CMK (cell line): ENCODE results near the gene ASIC3.

ENCODE experiments used
- DNase-seq: peaks from one replicate; pipeline ENCODE4 v3.0.0-alpha.2; 2010; ENCODE audit warnings: low read depth

Gene ASIC3

DNA sequence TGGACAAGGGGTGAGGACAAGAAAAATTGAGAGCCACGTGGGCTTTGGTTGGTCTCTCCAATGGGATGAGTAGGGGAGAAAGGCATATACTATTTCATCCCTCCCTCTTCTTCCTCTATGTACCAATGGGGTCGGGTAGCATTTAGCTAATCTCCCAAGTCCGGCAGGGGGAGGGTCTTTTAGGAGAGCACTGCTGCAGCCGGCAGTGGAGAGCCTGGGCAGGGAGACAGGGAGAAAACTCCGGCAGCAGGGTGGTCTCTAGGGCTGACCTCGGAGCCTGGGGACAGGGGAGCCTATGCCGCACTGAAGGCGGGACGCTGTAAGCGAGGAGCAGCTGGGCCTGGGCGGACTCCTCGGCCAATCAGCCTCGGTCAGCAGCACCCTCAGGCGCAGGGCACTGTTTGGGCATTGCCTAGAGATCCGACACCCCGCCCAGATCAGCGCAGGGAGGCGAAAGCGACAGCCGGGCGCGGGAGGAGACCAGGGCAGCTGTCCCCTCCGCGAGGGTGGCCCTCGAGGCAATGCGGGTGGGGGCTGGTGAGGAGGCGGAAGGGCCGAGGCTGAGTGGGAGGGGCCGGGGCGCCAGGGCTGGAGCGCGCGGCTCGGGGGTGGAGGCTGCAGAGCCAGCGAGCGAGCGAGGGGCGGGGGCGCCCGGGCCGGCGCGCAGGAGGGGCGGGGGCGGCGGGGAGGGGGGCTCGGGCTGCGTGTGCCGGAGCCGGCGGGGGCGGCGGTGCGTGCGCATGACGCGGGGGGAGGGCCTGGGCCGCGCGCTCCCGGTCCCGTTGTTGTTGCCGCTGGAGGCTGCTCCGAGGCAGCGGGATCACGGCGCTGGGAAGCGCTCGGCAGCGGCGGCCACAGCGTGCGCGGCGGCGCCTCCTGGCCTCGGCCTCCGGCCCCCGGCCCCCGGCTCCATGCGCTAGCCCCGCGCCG, 37.6 kb downstream of the ASIC3 start, which contains the start of gene AGAP3:
TSS of gene AGAP3 (plus strand) at position 785 of the 930 bp plus-strand sequence. CDS start 267 bp downstream, outside the sequence.
- peak; percentile 67 for DNase-seq

DNA sequence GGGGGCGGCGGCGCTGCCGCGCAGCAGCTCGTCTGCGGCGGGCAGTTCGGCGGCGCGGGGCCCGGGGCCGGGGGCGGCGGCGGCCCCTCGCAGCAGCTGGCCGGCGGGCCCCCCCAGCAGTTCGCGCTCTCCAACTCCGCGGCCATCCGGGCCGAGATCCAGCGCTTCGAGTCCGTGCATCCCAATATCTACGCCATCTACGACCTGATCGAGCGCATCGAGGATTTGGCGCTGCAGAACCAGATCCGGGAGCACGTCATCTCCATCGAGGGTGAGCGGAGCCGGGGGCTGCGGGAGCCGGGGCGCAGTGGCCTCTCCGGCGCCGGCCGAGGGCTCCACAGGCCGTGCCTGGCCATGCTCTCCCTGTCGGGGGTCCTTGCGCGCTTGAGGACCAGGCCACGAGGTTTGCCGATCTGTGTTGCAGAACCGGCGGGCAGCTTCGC, 38.5 kb downstream of the ASIC3 start:
- DNase-seq, result no peak

DNA sequence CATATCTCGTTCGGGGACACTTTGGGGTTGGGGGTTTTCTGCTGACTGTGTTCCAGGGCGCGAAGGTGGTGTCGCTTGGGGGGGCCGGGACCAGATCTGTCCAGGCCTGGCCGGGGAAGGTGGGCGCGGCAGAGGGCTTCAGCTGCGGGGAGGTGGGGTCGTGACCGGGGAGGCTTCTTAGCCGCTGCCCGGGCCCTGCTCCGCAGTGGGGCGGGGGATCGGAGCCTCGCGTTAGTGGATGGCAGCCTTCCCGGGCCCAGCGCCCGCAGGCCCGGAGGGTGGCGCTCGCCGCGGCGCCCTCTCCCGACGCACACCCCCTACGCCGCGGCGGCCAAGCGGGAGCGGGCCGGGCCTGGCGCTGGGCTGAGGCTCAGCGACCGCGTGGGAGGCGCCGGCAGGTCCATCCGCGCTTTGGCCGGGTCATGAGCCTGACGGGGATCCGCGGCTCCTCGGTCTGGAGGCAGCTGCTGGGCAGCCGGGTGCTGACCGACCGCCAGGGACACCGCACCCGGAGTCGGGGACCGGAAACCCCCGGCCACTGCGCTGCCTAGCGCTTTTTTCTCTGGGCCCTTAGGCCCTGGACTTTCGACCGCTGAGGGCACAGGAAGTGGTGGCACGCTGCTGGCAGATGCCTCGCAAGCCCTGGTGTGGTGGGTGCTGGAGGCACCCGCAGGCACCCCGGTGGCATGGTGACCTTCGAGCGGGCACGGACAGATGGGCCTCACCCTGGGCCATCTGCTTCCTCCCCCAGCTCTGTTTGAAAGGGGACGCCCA, 39.1 kb downstream of the ASIC3 start:
- no peak for DNase-seq

DNA sequence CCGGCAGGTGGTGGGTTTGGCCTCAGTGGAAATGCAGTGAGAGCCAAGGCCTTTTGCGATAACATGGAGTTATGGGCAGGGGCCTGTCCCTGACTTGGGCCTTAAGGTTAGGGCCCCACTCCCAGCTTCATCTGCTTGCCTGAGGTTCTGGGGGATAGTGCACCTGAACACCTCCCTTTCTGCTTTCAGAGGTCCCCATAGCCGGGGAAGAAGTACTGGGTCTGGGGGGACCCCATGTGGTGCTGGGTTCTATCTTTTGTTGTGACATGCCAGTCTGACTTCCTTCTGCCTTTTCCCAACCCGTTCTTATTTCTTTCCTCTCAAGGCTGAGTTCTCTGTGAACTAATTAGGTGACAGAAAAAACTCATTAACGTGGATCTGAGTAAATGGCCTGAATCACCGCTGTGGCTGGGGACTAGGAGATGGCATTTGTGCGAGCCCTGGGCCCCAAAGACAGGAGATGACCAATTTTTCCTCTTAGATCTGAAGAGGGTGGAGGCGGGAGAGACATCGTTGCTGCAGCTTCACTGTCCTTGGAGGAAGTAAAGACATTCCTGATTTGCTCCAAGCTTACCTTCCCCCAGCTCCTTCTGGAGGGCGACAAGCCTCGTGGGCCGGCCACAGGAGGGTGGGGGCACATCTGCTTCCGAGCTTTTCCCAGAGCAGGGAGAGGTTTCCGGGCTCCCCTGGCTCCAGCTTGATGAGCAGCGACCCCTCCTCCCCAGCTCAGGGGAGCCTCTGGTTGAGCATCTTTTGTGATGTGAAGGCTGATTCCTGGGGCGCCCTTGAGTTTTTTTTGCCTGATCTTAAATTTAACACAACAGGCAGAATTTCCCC, 39.9 kb downstream of the ASIC3 start:
- DNase-seq, result no peak

DNA sequence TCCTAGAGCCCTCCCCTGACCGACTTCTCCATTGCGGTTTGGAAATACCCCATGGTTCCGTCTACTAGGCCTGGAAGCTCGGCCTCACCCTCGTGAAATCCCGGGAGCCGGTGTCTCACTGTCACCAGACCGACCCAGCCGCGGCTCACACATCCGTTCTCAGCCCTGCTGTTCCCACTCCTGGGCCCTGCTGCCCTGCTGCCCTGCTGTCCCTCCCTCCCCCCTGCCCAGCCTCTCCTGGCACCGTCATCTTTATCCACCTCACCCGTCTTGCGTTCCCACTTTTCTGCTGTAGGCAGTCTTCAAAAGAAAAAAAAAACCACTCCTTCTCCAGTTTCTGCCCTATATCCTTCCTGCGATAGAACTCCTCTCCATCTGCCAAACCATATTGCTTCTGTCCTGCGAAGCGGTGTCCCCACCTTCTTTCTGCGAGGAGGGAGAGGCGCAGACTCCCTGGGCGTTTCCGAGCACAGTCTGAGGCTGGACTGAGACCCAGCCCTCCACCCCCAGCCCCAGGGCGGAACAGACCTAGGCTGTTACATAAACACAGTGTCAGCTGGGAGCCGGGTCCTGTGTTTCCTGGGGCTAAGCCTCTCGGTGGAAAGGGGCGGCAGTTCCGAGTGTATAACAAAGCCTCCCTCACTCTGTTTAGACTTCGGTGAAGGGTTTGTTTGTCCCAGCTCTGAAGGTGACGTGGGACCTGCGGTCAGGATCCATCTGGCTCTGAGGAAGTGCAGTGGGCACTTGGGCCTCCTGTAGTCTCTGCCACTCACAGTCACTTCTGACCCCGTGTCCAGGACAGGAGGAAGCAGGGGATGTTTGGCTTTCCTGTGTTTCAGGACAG, 40.7 kb downstream of the ASIC3 start:
- no peak for DNase-seq

DNA sequence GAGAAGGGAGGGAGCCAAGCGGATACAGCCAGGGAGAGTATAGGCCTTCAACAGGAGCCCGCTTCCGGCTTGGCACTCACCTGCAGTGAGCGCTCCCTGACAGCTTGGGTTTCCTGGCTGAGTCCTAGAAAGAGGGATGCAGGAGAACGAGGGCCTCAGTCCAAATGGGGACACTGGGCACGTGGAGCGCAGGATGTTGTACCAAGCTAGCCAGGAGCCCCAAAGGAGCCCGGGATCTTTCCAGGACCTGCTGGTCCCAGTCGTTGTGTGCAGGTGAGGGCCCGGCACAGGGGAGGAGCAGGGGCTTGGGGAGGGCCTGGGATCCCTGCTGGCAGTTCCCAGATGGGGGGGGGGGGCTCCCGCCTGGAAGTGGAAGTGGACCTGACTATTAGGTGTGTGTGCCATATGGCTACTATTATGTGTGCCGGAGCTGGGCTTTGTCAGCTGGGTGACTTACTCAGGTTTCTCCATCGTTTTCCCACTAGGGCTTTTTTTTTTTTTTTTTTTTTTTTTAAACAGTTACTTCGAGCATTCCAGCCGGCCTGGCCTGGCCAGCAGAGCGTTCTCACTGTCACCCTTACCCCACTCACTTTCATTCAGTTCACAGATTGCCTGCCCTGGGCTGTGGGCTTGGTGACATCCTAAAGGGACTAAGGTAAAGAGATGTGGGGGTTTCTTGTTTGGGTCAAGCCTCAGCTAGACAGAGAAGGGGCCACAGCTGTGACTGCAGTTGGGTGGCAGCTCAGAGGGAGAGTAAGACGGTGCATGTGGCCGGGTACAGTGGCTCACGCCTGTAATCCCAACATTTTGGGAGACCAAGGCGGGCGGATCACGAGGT, 41.8 kb downstream of the ASIC3 start:
- DNase-seq, result no peak

DNA sequence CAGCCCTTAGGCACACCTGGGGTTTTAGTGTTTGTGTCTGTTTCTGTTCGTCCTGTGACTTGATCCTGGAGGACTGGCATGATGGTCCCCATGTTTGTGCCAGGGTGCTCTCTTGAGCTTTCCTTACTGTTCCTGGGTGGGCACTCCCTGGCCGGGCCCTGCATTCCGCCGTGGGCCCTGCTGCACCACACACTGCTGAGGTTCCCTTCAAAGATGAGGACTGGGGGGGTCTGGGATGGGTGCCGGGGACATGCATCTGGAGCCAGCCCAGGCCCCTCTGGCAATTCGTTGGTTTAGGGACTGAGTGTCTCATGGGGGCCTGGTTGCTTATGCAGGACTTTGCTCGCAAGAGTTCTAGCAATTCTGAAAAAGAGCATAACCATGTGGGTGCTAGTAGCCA, 42.7 kb downstream of the ASIC3 start:
- no peak for DNase-seq

DNA sequence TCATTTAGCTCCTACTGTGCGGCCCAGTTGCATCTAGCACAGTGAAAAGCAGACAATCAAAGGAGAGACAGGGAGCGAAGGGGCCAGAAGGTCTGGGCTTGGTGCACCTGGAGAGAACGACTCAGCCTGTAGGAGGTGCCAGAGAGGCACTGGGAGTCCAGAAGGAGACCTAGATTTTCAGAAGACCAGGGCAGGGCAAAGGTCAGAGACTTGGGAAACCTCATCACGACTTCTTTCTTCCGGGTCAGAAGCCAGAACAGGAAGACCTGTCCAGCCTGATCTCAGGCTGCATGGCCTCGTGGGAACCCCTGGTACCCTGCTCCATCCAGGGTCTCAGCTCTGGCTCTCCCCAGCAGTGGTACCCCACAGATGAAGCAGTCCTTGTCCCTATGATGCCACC, 43.1 kb downstream of the ASIC3 start:
- DNase-seq, result no peak

DNA sequence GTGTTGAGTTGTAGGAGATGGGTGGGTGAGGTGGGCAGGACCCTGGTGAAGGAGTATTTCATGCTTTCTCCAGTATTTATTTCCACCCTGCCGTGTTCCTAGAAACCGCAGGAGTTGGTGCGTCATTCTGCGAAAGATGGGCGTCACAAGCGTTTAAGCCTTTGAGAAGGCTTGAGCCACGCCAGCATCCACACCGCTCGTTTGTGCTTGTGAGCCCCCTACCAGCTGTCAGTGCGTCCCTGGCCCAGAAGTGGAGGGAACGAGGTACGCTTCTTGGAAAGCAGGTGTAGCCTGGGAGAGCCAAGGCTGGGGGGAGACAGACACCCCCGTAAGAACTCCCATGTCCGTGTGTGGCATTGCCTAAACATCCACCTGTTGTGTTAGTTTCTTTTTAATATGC, 43.7 kb downstream of the ASIC3 start:
- no peak for DNase-seq

DNA sequence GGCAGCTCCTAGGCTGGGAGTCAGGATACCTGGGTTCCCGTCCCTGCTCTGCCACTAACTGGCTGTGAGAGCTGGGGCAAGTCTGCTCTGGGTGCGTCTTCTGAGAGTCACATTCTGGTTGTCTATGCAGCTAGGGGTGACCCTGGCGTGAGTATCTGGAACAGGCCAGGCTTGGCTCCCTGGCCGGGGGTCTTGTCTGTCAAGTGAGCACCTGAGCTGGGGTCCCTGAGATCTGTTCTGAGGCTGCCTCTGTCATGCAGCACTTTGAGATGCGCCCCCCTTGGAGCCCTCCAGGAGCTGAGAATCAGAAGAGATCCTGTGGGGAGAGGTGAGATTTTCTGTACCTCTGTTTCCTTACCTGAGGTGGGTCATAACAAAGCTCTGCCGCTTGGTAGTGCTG, 45.4 kb downstream of the ASIC3 start:
- DNase-seq, result no peak

DNA sequence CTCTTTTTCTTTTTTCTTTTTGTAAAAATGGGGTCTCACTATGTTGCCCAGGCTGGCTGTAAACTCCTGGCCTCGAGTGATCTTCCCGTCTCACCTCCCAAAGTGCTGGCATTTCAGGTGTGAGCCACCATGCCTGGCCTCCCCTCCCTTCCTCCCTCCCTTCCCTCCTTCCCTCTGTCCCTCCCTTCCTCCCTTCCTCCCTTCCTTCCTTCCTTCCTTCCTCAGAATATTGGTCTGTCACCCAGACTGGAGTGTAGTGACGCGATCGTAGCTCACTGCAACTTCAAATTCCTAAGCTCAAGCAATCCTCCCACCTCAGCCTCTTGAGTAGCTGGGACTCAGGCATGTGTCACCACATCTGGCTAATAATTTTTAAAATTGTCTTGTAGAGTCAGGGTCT, 46.3 kb downstream of the ASIC3 start:
- no peak for DNase-seq

DNA sequence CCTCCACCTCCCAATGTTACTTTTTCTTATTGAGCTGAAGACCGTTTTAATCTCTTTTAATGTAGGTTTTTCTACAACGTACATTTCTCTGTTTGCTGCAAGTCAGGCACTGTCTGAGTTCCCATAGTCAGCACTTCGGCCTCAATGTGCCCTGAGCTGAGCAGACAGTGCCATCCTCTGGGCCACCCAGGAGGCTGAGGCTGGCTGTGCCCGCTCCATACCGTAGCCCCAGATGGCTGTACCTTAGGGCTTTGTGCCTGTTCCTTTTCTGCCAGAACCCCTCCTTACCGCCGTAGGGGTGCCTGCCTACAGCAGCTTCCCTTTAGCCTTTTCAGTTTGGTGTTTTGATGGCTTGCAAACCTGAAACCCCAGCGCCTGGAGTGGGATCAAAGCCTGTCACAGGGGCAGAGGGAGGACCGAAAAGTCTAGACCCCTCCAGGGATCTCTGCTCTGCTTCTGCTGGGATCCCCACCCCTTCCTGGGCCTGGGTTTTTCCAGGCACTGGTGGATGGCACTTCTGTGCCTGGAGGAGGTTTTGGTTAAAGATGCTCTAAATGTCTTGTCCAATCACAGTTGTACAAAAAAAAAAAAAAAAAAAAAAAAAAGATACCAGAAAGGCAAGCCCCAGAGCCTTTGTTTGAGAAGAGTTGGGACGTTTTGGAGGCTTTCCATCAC, 46.9 kb downstream of the ASIC3 start:
- DNase-seq, result no peak

DNA sequence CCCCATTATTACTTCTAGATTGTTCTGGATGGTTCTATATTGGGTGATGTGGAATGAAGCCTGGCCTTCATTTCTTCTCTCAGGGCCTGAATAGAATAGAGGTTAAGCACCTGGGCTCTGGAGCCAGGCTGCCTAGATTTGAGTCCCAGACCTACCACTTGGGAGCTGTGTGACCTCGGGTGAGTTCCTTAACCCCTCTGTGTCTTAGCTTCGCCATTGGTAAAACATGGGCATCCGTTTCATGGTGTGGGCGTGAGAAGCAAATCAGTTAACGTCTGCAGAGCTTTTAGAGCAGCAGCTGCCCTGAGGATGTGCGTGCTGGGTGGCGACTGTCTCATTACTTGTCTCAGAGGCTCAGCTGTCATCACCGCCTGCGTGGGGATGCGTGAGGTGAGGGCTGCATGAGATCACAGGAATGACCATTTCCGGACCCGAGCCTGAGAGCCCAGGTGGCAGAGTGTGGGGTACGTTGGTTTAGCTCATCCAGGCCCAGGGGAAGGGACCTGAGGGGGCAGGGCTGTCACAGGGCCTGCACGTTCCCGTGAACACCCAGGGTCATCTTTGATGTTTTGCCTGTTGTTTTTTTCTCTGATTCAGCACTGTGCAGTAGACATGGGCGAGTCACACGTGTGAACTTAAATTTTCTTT, 47.6 kb downstream of the ASIC3 start:
- DNase-seq, result no peak

DNA sequence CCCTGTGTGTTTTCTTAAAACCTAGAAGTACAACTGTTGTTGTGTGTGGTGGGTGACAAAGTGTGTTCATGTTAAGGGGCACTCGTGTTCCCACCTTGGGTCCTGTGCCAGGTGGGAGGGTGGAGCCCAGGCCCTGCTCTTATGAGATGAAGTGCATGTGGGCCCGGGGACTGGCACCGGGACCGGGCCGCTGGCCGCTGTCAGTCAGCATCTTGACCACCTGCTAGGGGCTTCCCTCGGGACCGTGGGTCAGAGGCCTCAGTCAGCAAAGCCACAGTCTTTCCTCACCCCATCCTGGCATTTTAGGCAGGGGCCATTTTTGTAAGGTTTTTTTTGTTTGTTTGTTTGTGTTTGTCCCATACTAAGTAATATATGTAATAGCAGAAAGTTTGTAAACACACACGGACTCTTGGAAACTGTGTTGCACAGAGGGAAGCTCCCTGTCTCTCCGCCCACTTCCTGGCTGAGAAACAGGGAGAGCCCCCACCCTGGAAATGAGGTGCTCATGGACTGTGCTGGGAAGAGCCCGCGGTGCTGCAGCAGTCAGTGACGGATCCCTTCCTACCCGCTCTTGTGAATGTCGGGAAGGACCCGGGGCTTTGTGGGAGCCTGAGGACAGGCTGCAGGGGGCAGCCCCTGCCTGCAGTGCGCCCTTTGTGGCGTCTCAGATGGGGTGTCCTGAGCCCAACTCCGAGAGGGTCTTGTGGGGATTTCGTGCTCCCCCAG, 51.3 kb downstream of the ASIC3 start:
- no peak for DNase-seq

DNA sequence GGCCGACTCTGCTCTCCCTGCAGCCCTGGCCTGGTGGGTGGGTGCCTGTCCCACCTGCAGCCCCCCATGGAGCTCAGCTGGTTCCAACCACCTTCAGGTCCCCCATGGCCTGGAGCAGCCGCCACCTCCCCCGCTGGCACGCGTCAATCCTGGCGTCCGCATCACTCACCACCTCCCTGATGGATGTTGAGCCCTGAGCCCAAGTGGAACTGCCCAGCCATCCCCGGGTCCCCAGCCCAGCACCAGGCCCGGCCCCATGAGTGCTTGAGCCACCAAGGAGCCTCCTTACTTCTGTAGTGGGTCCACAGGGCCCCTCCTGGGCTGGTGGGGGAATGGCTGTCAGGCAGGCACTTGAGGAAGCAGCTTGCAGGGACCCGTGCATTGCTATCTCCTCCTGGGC, 52.6 kb downstream of the ASIC3 start:
- no peak for DNase-seq

DNA sequence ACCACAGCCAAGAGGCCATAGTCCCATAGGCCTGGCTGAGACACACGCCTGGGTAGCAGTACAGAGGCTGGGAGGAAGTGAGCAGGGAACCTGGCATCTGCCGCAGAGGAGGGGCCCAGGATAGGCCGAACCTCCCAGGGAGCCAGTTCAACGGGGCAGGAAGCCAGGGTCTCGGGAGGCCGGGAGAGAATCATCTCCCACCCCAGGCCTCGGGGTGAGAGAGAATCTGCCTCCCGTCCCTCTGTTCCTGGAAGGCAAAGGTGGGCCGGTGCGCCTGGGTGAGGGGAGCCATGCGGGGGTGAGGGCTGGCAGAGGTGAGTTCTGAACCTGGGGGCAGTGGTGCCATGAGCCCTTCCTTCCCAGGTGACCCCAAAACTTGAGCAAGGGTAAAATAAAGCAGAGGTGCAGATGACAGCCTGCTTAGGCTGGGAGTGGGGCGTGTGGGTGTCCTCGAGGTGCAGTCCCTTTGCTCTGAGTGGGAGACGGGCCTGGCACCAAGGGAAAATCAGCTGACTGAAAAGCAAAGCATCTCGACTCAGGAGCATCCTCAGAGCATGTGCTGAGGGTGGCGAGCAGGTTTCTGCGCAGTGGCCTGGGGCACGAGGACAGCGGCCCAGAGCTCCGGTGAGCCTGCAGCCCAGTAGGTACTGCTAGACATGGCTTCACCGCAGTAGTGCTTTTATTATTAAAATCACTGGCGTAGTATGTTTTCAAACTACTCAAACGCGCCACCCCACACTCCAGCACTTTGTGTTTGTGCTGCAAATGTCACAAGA, 53.5 kb downstream of the ASIC3 start:
- no peak for DNase-seq
